Measurements from ENCODE around the gene NUMB. TPM values are rescaled to one million over a fixed set of nuclear protein-coding genes. Genes with fewer than 3 reads are reported as not detected.
A peak's percentile ranks its signal among the peaks of the same experiment; 100 is the strongest.

NUMB gene
- total and polyA plus RNA-seq, 2 experiments from 2014 or later, result 64.8 to 142 TPM

DNA sequence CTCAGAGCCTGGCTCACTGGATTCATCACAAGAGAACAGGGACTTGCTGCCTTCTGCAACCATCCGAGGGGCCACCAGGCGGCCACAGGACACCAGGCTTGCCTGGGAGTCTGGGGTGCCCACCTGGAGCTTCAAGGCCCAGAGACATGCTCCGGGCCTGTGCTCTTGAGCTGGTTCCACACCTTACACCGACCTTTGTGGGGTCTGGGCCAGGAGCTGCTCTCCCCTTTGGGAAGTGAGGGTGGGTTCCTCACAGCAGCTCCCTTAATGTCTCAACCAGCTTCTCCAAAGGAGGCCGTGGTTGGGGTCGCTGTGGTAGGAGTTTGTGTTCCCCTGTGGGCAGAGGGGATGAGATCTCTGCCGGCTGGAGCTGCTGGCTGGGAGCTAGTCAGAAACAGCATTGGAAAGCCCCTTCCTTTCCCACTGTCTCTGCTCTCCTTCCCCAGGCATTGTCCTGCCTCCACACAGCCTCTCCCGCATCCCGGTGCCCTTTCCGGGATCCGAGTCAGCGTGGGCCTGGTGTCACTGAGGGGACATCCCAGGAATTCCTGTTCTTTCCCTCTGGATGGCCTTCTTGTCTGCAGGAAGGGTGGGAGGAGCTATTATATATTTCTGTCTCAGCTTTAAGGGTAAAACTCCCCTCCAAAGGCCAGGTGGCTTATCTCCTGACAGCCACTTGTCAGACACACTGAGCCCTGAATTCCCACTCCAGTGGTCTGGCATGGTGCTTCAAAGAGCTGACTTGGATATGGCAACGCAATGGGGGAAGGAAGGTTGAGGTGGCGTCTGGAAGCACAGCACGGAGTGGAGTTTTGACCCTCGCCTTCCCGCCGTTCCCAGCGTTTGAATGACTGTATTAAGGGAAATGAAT is 226.1 kb downstream of the NUMB start:
- H3K79me2 ChIP-seq (ENCODE audit: insufficient read depth), result no peaks in the 10 kb centered on the region
- no peak overlapping the region for H3K4me3 ChIP-seq
- peaks cover 15% of the 10 kb centered on the region for H3K4me1 ChIP-seq (ENCODE audit: insufficient read depth)
- no peak overlapping the region for H2AFZ ChIP-seq
- H4K20me1 ChIP-seq (ENCODE audit: insufficient read depth), result no peaks in the 10 kb centered on the region
- TF ChIP-seq EZH2phosphoT487 (IDR thresholded peaks at IDR 0.05; ENCODE audit: insufficient read depth, low read depth) (no peak), EZH2 (IDR thresholded peaks at IDR 0.05; ENCODE audit: insufficient read depth, poor library complexity, severe bottlenecking) (no peak)
- no peaks in the 10 kb centered on the region for H3K9me2 ChIP-seq (ENCODE audit: insufficient read depth)
- in situ Hi-C loops (cut with MboI), result no loop called here
- 79% methylated on average over 19 of the region's 19 CpGs for WGBS, 2 experiments (ENCODE audit: low coverage in 1 of 2, low lambda C conversion rate in 2 of 2, missing lambda C conversion rate in 2 of 2)
- H3K36me3 ChIP-seq (ENCODE audit: low read depth), result no peaks in the 10 kb centered on the region
- H3K4me2 ChIP-seq (ENCODE audit: unreplicated experiment), result no peak overlapping the region
- DNase-seq, result peak; percentile 17
- peaks cover 29% of the 10 kb centered on the region for H3K27me3 ChIP-seq (replicated peaks; ENCODE audit: insufficient read depth)
- no peak overlapping the region for H3K9ac ChIP-seq
- peaks cover 13% of the 10 kb centered on the region for H3F3A ChIP-seq (ENCODE audit: insufficient read depth)
- no peak overlapping the region for H3K27ac ChIP-seq
- H3K9me3 ChIP-seq (ENCODE audit: low read depth), result no peaks in the 10 kb centered on the region

DNA sequence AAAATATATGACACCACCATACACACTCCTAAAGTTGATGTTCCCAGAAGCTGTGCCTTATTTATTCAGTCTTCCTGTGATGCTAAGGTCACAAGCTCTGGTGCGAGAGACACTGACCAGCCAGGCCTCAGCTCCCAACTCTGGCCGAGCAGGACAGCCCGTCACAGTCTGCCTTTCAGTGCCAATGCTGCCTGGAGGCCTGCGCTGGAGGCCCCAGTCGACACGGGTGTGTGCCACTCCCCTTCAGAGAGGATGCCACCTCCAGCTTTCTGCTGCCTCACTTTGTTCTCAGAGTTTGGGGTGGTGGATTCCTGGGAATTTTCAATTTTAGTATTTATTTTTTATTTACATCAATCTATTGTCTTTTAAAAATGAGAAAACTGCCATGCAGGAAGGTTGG is 228.3 kb downstream of the NUMB start:
- Histone ChIP-seq H3K4me3 (no peak overlapping the region), H3K9me2 (ENCODE audit: insufficient read depth) (no peaks in the 10 kb centered on the region), H3K36me3 (ENCODE audit: low read depth) (no peaks in the 10 kb centered on the region), H3F3A (ENCODE audit: insufficient read depth) (peaks cover 8% of the 10 kb centered on the region), H3K4me2 (ENCODE audit: unreplicated experiment) (no peak overlapping the region), H4K20me1 (ENCODE audit: insufficient read depth) (no peaks in the 10 kb centered on the region), H3K27ac (no peak overlapping the region), H3K79me2 (ENCODE audit: insufficient read depth) (no peaks in the 10 kb centered on the region), H3K27me3 (replicated peaks; ENCODE audit: insufficient read depth) (peaks cover 18% of the 10 kb centered on the region), H3K4me1 (ENCODE audit: insufficient read depth) (peaks cover 15% of the 10 kb centered on the region), H3K9me3 (ENCODE audit: low read depth) (no peaks in the 10 kb centered on the region), H2AFZ (no peak overlapping the region), H3K9ac (no peak overlapping the region)
- DNase-seq, result no peak
- no peak for TF ChIP-seq EZH2 (IDR thresholded peaks at IDR 0.05; ENCODE audit: insufficient read depth, poor library complexity, severe bottlenecking)
- TF ChIP-seq EZH2phosphoT487 (IDR thresholded peaks at IDR 0.05; ENCODE audit: insufficient read depth, low read depth), result no peak
- 95 to 98% methylated on average over 6 of the region's 6 CpGs for WGBS, 2 experiments (ENCODE audit: low coverage in 1 of 2, low lambda C conversion rate in 2 of 2, missing lambda C conversion rate in 2 of 2)
- in situ Hi-C loops (cut with MboI), result no loop called here

DNA sequence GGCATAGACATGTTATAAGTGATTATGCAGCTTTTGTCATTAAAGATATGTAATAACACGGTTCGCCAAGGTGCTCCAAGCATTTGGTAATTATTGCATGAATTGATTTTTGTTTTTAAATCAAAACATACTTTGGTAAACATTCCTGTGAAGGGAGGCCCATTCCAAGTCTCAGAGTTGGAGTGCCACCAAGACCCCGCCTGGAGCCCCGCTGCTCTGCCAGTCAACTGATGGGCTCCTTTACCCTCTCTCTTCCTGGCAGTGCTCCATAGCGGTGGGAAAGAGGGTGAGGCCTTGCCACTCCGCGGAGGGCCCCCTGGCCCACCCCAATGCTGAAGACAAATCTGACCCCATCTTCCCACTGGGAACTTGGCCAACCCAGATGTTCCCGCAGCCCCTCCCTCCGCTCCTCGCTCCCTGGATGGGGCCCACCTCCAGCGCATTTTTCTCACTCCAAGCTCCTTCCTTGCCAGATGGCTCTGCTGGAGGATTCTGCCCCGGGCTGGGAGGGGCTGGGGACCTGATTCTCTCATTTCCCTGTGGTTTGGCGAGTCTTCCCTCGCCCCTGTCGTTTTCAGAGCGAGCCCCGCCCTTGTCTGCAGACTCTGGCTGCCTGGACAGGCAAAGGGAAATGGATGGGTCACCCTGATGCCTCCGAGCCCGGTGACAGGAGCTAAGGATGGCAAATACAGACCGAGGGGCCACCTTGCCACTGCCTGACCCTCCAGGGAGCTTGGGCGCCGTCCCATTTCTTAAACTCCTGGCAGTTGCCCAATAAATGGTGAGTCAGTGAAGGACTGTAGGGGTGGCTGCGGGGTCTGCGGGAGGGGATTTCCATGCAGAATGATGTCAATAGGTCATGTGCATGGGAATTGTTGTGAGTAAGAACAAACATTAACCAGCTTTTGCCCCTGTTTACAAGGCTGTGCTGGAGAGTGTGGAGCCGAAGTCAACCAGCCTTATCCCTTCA is 230.2 kb downstream of the NUMB start:
- no peaks in the 10 kb centered on the region for H3K79me2 ChIP-seq (ENCODE audit: insufficient read depth)
- H3F3A ChIP-seq (ENCODE audit: insufficient read depth), result peaks cover 8% of the 10 kb centered on the region
- H3K9me3 ChIP-seq (ENCODE audit: low read depth), result no peaks in the 10 kb centered on the region
- no peak overlapping the region for H3K27ac ChIP-seq
- H3K9me2 ChIP-seq (ENCODE audit: insufficient read depth), result no peaks in the 10 kb centered on the region
- no peak overlapping the region for H2AFZ ChIP-seq
- H3K9ac ChIP-seq, result 0 out of 2 replicates have a peak overlapping the region, but pooled peaks have one; percentile 8
- H3K4me2 ChIP-seq (ENCODE audit: unreplicated experiment), result peak overlapping the region; percentile 60
- 10 to 14% methylated on average over 22 to 25 of the region's 25 CpGs for WGBS, 2 experiments (ENCODE audit: low coverage in 1 of 2, low lambda C conversion rate in 2 of 2, missing lambda C conversion rate in 2 of 2)
- peaks cover 16% of the 10 kb centered on the region for H3K4me1 ChIP-seq (ENCODE audit: insufficient read depth)
- H3K36me3 ChIP-seq (ENCODE audit: low read depth), result 0 out of 2 replicates have a peak, but pooled peaks cover 2% of the 10 kb centered on the region
- H4K20me1 ChIP-seq (ENCODE audit: insufficient read depth), result no peaks in the 10 kb centered on the region; the same call in 1 of the 2 replicates
- no peak for TF ChIP-seq EZH2 (IDR thresholded peaks at IDR 0.05; ENCODE audit: insufficient read depth, poor library complexity, severe bottlenecking)
- TF ChIP-seq EZH2phosphoT487 (IDR thresholded peaks at IDR 0.05; ENCODE audit: insufficient read depth, low read depth), result no peak
- in situ Hi-C loops (cut with MboI), result no loop called here
- peak; percentile 86 for DNase-seq
- no peaks in the 10 kb centered on the region for H3K27me3 ChIP-seq (replicated peaks; ENCODE audit: insufficient read depth)
- H3K4me3 ChIP-seq, result no peak overlapping the region

DNA sequence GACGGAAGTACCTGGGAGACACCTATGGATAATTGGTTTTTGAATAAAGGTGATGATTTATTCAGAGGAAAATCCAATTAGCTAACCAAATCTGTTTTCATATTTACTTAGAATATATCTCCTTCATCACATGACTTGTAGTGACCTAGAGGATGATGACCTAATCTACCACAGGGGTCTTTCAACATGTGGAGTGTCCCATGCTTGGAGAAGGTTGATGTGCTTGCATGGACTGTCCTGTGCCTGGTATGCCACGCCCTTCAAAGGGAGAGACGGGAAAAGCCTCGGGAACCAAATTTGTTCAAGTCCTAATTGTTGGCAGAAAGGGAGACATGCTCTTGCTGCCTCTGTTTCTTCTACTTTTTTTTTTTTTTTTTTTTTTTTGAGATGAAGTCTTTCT is 232.8 kb downstream of the NUMB start:
- no peaks in the 10 kb centered on the region for H3K79me2 ChIP-seq (ENCODE audit: insufficient read depth)
- no peaks in the 10 kb centered on the region for H3K9me3 ChIP-seq (ENCODE audit: low read depth)
- H3F3A ChIP-seq (ENCODE audit: insufficient read depth), result peaks cover 28% of the 10 kb centered on the region
- DNase-seq, result no peak
- no peak overlapping the region for H3K9ac ChIP-seq
- no peaks in the 10 kb centered on the region; the same call in 1 of the 2 replicates for H4K20me1 ChIP-seq (ENCODE audit: insufficient read depth)
- no peaks in the 10 kb centered on the region for H3K9me2 ChIP-seq (ENCODE audit: insufficient read depth)
- H3K4me3 ChIP-seq, result no peak overlapping the region
- no peak overlapping the region for H2AFZ ChIP-seq
- TF ChIP-seq EZH2 (IDR thresholded peaks at IDR 0.05; ENCODE audit: insufficient read depth, poor library complexity, severe bottlenecking), result no peak
- TF ChIP-seq EZH2phosphoT487 (IDR thresholded peaks at IDR 0.05; ENCODE audit: insufficient read depth, low read depth), result no peak
- peaks cover 39% of the 10 kb centered on the region for H3K4me1 ChIP-seq (ENCODE audit: insufficient read depth)
- H3K4me2 ChIP-seq (ENCODE audit: unreplicated experiment), result no peak overlapping the region
- H3K36me3 ChIP-seq (ENCODE audit: low read depth), result 0 out of 2 replicates have a peak, but pooled peaks cover 5% of the 10 kb centered on the region
- H3K27ac ChIP-seq, result no peak overlapping the region
- 66 to 73% methylated on average over 4 of the region's 4 CpGs for WGBS, 2 experiments (ENCODE audit: low coverage in 1 of 2, low lambda C conversion rate in 2 of 2, missing lambda C conversion rate in 2 of 2)
- H3K27me3 ChIP-seq (replicated peaks; ENCODE audit: insufficient read depth), result no peaks in the 10 kb centered on the region
- in situ Hi-C loops (cut with MboI), result no loop called here

Small RNA genes lying within 50 kb of the gene (small RNA-seq; reads per million reads assigned to genes)
- gene RNU6-419P (ENCODE audit: low read depth, low replicate concordance), result not detected

Other genes with a start within 250 kb of the NUMB start
- 0.22 and 1.0 TPM in 2 replicates for gene PAPLN, start 221.0 kb downstream of the NUMB start, total RNA-seq (2014; rRNA removed; shearing (Covaris generic))
- 0.51 and 0.98 TPM in 2 replicates for gene PAPLN, start 221.0 kb downstream of the NUMB start, polyA plus RNA-seq (2016; fragmentation: Nextera tagmentation; extraction: Ambion mirVana)
- gene RIOX1, start 32.4 kb upstream of the NUMB start, total RNA-seq (2014; rRNA removed; shearing (Covaris generic)), result 16.6 and 20.4 TPM in 2 replicates
- 7.9 and 8.1 TPM in 2 replicates for gene RIOX1, start 32.4 kb upstream of the NUMB start, polyA plus RNA-seq (2016; fragmentation: Nextera tagmentation; extraction: Ambion mirVana)
- gene ACOT1, start 78.6 kb upstream of the NUMB start, total RNA-seq (2014; rRNA removed; shearing (Covaris generic)), result 5.7 and 10.7 TPM in 2 replicates
- gene ACOT1, start 78.6 kb upstream of the NUMB start, polyA plus RNA-seq (2016; fragmentation: Nextera tagmentation; extraction: Ambion mirVana), result 9.7 and 12.4 TPM in 2 replicates
- gene HEATR4, start 100.4 kb upstream of the NUMB start, total RNA-seq (2014; rRNA removed; shearing (Covaris generic)), result 0.32 TPM in 1 of 2 replicates, not detected in the other
- 0.16 and 0.43 TPM in 2 replicates for gene HEATR4, start 100.4 kb upstream of the NUMB start, polyA plus RNA-seq (2016; fragmentation: Nextera tagmentation; extraction: Ambion mirVana)
- gene ACOT2, start 110.7 kb upstream of the NUMB start, total RNA-seq (2014; rRNA removed; shearing (Covaris generic)), result 67.5 and 77.2 TPM in 2 replicates
- 56.0 and 56.9 TPM in 2 replicates for gene ACOT2, start 110.7 kb upstream of the NUMB start, polyA plus RNA-seq (2016; fragmentation: Nextera tagmentation; extraction: Ambion mirVana)
- 0.38 and 1.5 TPM in 2 replicates for gene ACOT4, start 133.3 kb upstream of the NUMB start, total RNA-seq (2014; rRNA removed; shearing (Covaris generic))
- 1.3 and 1.6 TPM in 2 replicates for gene ACOT4, start 133.3 kb upstream of the NUMB start, polyA plus RNA-seq (2016; fragmentation: Nextera tagmentation; extraction: Ambion mirVana)
- gene ACOT6, start 154.0 kb upstream of the NUMB start, total RNA-seq (2014; rRNA removed; shearing (Covaris generic)), result not detected in 2 replicates
- gene ACOT6, start 154.0 kb upstream of the NUMB start, polyA plus RNA-seq (2016; fragmentation: Nextera tagmentation; extraction: Ambion mirVana), result not detected in 2 replicates
- gene DNAL1, start 186.4 kb upstream of the NUMB start, total RNA-seq (2014; rRNA removed; shearing (Covaris generic)), result 5.9 and 6.3 TPM in 2 replicates
- gene DNAL1, start 186.4 kb upstream of the NUMB start, polyA plus RNA-seq (2016; fragmentation: Nextera tagmentation; extraction: Ambion mirVana), result 16.7 TPM in 2 replicates

Data from GM23248 (cell line).